Mesendoderm (in vitro differentiated cells): ENCODE measurements around the gene NR0B2.

ENCODE experiments used
- DNase-seq: peaks from one replicate; pipeline ENCODE4 v3.0.0; 2013
- H2AK5ac ChIP-seq: 2 replicates; pipeline ENCODE4 v1.6.1; 2013; ENCODE audit warnings: low read length, inconsistent platforms
- H2BK120ac ChIP-seq: 2 replicates; pipeline ENCODE4 v1.6.1; 2013; ENCODE audit warnings: low read depth, mild to moderate bottlenecking, low read length, moderate library complexity, mixed read lengths
- H2BK15ac ChIP-seq: replicated peaks from 2 replicates; pipeline ENCODE4 v1.6.1; 2013; ENCODE audit warnings: low read depth, mild to moderate bottlenecking, moderate library complexity
- H2BK5ac ChIP-seq: 2 replicates; pipeline ENCODE4 v1.6.1; 2013; ENCODE audit warnings: low read length, inconsistent platforms
- H3K18ac ChIP-seq: 2 replicates; pipeline ENCODE4 v1.6.1; 2013; ENCODE audit warnings: mild to moderate bottlenecking, low read length, mixed read lengths
- H3K23ac ChIP-seq: one replicate; pipeline ENCODE4 v1.6.1; 2013; ENCODE audit warnings: low read length
- H3K27ac ChIP-seq: 2 replicates; pipeline ENCODE4 v1.5.1; 2013; ENCODE audit warnings: low read depth, mild to moderate bottlenecking, inconsistent platforms, low read length, moderate library complexity
- H3K27me3 ChIP-seq: 2 replicates; pipeline ENCODE4 v1.6.1; 2013; ENCODE audit warnings: low read length, control low read depth, mild to moderate bottlenecking, inconsistent platforms; ENCODE audit not compliant: insufficient read depth, poor library complexity
- H3K36me3 ChIP-seq: 2 replicates; pipeline ENCODE4 v1.6.1; 2013; ENCODE audit warnings: low read length, inconsistent platforms; ENCODE audit not compliant: control insufficient read depth, insufficient read depth
- H3K4ac ChIP-seq: one replicate; pipeline ENCODE4 v1.6.1; 2013; ENCODE audit warnings: low read depth, mild to moderate bottlenecking, low read length, moderate library complexity
- H3K4me1 ChIP-seq: 2 replicates; pipeline ENCODE4 v1.6.1; 2013; ENCODE audit warnings: low read depth, low read length, inconsistent platforms; ENCODE audit not compliant: control insufficient read depth
- H3K4me2 ChIP-seq: 2 replicates; pipeline ENCODE4 v1.6.1; 2013; ENCODE audit warnings: low read length
- H3K4me3 ChIP-seq: 2 replicates; pipeline ENCODE4 v1.5.1; 2013; ENCODE audit warnings: mild to moderate bottlenecking, low read length
- H3K56ac ChIP-seq: one replicate; pipeline ENCODE4 v1.6.1; 2013; ENCODE audit warnings: low read length
- H3K79me1 ChIP-seq: 2 replicates; pipeline ENCODE4 v1.6.1; 2013; ENCODE audit warnings: low read length, inconsistent platforms
- H3K79me2 ChIP-seq: 2 replicates; pipeline ENCODE4 v1.6.1; 2013; ENCODE audit warnings: mild to moderate bottlenecking, low read length; ENCODE audit not compliant: control insufficient read depth, insufficient read depth
- H3K9ac ChIP-seq: 2 replicates; pipeline ENCODE4 v1.6.1; 2013; ENCODE audit warnings: low read length, inconsistent platforms
- H4K5ac ChIP-seq: one replicate; pipeline ENCODE4 v1.6.1; 2013; ENCODE audit warnings: low read length
- H4K8ac ChIP-seq: one replicate; pipeline ENCODE4 v1.6.1; 2013; ENCODE audit warnings: low read depth, mild to moderate bottlenecking, control low read depth, low read length, moderate library complexity
- WGBS: extraction: QIAGEN DNeasy Blood & Tissue Kit; methylation state at CpG from one replicate; pipeline ENCODE4 v1.1.7; 2013; ENCODE audit warnings: low lambda C conversion rate, missing lambda C conversion rate; ENCODE audit not compliant: insufficient coverage; ENCODE audit errors: extremely low coverage; 5-methylcytosine and 5-hydroxymethylcytosine counted together

Gene NR0B2

DNA sequence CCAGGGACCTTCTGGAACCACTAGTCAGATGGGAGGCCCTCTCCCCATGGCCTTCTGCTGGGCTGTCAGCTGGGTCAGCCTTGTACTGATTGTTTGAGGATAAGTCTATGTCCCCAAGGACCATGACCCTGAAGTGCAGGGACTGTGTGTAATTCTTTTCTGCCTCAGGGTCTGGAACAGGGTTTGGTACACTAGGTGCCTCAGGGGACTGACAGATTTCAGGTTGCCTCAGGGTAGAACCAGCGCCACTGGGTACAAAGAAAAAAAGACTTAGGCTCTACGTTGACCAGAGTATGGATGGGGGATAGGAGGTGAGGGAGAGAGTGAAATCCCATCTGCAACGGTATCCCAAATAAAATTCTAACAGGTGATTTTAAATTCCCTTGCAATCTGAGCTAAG lies 43.5 kb upstream of the NR0B2 start:
- H3K27me3 ChIP-seq, result no peaks in the 10 kb centered on the region
- no peak for DNase-seq
- H3K56ac ChIP-seq, result no peak overlapping the region
- H2AK5ac ChIP-seq, result no peak overlapping the region
- no peak overlapping the region for H3K4ac ChIP-seq
- H3K27ac ChIP-seq, result no peak overlapping the region
- H3K4me1 ChIP-seq, result no peaks in the 10 kb centered on the region
- H3K36me3 ChIP-seq, result no peaks in the 10 kb centered on the region
- no peak overlapping the region for H4K5ac ChIP-seq
- H3K79me1 ChIP-seq, result no peaks in the 10 kb centered on the region
- no peak overlapping the region for H3K4me2 ChIP-seq
- no peak overlapping the region for H3K23ac ChIP-seq
- WGBS, result no CpG with 5 or more reads among the region's 3 CpGs
- no peak overlapping the region for H3K4me3 ChIP-seq
- no peak overlapping the region for H2BK15ac ChIP-seq
- H3K18ac ChIP-seq, result no peak overlapping the region
- H4K8ac ChIP-seq, result no peak overlapping the region
- no peak overlapping the region for H3K9ac ChIP-seq
- no peak overlapping the region for H2BK5ac ChIP-seq
- H3K79me2 ChIP-seq, result peaks cover 1% of the 10 kb centered on the region
- H2BK120ac ChIP-seq, result no peak overlapping the region

DNA sequence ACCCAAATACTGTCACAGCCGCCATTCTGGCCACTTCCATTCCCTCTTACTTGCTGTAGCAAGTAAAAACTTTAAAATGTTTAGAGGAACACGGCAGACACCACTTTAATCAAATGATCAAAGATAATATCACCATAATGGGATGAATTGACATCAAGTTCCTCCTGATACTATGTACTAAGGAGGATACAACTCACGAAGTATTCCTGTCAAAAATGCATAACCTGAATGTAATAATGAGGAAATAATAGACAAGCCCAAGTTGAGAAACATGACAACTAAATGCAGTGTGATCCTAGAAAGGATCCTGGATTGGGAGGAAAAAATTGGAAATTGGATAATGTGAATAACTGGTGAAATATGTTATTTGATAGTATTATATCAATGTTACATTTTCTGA lies 42.5 kb upstream of the NR0B2 start:
- H3K4me2 ChIP-seq, result no peak overlapping the region
- H2BK120ac ChIP-seq, result no peak overlapping the region
- no peak overlapping the region for H3K9ac ChIP-seq
- H3K27me3 ChIP-seq, result no peaks in the 10 kb centered on the region
- H3K4ac ChIP-seq, result no peak overlapping the region
- H2AK5ac ChIP-seq, result no peak overlapping the region
- no peak overlapping the region for H3K4me3 ChIP-seq
- no peaks in the 10 kb centered on the region for H3K79me1 ChIP-seq
- H2BK15ac ChIP-seq, result no peak overlapping the region
- no peaks in the 10 kb centered on the region for H3K36me3 ChIP-seq
- H3K56ac ChIP-seq, result no peak overlapping the region
- H3K27ac ChIP-seq, result no peak overlapping the region
- no peak overlapping the region for H4K5ac ChIP-seq
- no peak overlapping the region for H3K23ac ChIP-seq
- DNase-seq, result no peak
- H3K4me1 ChIP-seq, result no peaks in the 10 kb centered on the region
- H4K8ac ChIP-seq, result no peak overlapping the region
- no peak overlapping the region for H2BK5ac ChIP-seq
- no peak overlapping the region for H3K18ac ChIP-seq
- WGBS, result no CpG with 5 or more reads among the region's 3 CpGs
- H3K79me2 ChIP-seq, result peaks cover 1% of the 10 kb centered on the region

DNA sequence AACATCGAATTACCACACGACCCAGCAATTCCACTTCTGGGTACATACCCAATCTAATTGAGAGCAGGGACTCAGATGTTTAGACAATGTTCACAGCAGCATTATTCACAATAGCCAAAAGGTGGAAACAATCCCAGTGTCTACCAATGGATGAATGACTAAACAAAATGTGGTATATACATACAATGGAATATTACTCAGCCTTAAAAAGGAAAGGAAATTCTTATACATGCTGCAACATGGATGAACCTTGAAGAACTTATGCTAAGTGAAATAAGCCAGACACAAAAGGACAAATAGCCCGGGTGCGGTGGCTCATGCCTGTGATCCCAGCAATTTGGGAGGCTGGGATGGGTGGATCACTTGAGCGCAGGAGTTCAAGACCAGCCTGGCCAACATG lies 39.6 kb upstream of the NR0B2 start:
- no peak overlapping the region for H3K27ac ChIP-seq
- no peak overlapping the region for H2AK5ac ChIP-seq
- no peaks in the 10 kb centered on the region for H3K79me1 ChIP-seq
- H2BK120ac ChIP-seq, result no peak overlapping the region
- no peak for DNase-seq
- no peak overlapping the region for H2BK5ac ChIP-seq
- H3K56ac ChIP-seq, result no peak overlapping the region
- H3K4me2 ChIP-seq, result no peak overlapping the region
- no peak overlapping the region for H3K4ac ChIP-seq
- H3K4me3 ChIP-seq, result no peak overlapping the region
- no CpG with 5 or more reads among the region's 5 CpGs for WGBS
- no peak overlapping the region for H2BK15ac ChIP-seq
- no peak overlapping the region for H4K8ac ChIP-seq
- no peak overlapping the region for H3K23ac ChIP-seq
- no peaks in the 10 kb centered on the region for H3K36me3 ChIP-seq
- H3K4me1 ChIP-seq, result no peaks in the 10 kb centered on the region
- no peaks in the 10 kb centered on the region for H3K79me2 ChIP-seq
- H4K5ac ChIP-seq, result no peak overlapping the region
- no peaks in the 10 kb centered on the region for H3K27me3 ChIP-seq
- H3K18ac ChIP-seq, result no peak overlapping the region
- no peak overlapping the region for H3K9ac ChIP-seq

DNA sequence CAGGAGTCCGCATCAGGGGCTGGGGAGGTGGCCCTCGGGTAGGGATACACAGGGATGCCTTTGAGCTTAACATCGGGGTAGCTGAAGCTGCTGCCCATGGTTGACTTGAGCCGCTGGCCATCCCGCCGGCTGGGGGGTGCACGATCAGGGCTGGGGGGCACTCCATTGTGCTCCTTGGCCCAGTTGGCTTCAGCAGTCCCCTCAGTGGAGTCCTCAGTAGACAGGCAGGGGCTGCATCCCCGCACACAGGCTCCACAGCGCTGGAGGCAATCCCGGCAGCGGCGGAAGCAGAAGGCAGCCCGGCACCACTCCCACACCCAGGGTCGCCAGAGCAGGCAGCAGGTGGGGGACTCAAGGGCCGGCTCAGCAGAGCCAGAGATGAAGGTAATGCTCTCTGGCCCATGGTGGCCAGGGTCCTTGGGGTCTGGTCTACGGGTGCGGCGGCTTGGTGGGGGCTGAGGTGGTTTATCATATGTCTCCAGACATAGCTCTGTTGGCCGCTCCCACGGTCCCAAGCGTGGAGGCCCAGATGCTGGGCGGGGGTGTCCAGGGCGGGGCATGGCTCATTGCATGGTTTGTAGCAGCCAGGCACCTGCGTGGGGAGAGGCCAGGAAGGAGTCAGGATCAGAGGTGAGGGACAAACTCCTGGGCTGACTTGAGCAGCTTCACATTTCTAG lies 38.2 kb upstream of the NR0B2 start:
- H4K5ac ChIP-seq, result no peak overlapping the region
- no peak overlapping the region for H4K8ac ChIP-seq
- H3K56ac ChIP-seq, result no peak overlapping the region
- H3K79me1 ChIP-seq, result no peaks in the 10 kb centered on the region
- no peak overlapping the region for H3K9ac ChIP-seq
- no peaks in the 10 kb centered on the region for H3K27me3 ChIP-seq
- H3K23ac ChIP-seq, result no peak overlapping the region
- H2BK5ac ChIP-seq, result no peak overlapping the region
- H3K4ac ChIP-seq, result no peak overlapping the region
- no peak overlapping the region for H3K4me2 ChIP-seq
- no peak overlapping the region for H3K18ac ChIP-seq
- no peak overlapping the region for H3K4me3 ChIP-seq
- no peak overlapping the region for H3K27ac ChIP-seq
- WGBS, result no CpG with 5 or more reads among the region's 24 CpGs
- H3K79me2 ChIP-seq, result no peaks in the 10 kb centered on the region
- H2AK5ac ChIP-seq, result no peak overlapping the region
- H2BK120ac ChIP-seq, result no peak overlapping the region
- no peak overlapping the region for H2BK15ac ChIP-seq
- H3K4me1 ChIP-seq, result no peaks in the 10 kb centered on the region
- no peaks in the 10 kb centered on the region for H3K36me3 ChIP-seq
- DNase-seq, result no peak

DNA sequence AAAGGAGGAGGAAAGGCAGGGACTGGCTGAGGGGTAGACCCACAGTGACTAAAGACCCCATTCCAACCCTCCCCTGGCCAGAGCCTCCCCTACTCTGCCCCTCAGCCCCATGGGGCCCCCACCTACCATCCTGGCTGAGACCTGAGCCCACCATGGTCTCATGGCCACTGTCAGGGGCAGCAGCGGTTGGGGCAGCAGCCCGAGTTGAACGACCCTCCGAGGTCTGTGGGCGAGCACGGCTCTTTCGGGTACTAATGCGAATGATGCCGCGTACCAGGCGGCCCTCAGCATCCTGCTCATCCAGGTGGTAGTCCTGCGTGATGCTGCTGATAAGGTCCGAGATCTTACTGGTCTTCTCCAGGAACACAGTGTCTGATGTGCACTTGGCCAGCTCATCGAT lies 37.4 kb upstream of the NR0B2 start:
- Histone ChIP-seq H3K9ac (no peak overlapping the region), H4K5ac (no peak overlapping the region), H3K79me2 (no peaks in the 10 kb centered on the region), H3K4me3 (no peak overlapping the region), H3K36me3 (peaks cover 2% of the 10 kb centered on the region), H2BK5ac (no peak overlapping the region), H3K18ac (no peak overlapping the region), H3K79me1 (no peaks in the 10 kb centered on the region), H3K23ac (no peak overlapping the region), H4K8ac (no peak overlapping the region), H3K27me3 (no peaks in the 10 kb centered on the region), H3K4me1 (no peaks in the 10 kb centered on the region), H2AK5ac (no peak overlapping the region), H3K4me2 (no peak overlapping the region), H3K56ac (no peak overlapping the region), H3K4ac (no peak overlapping the region), H3K27ac (no peak overlapping the region), H2BK120ac (no peak overlapping the region), H2BK15ac (no peak overlapping the region)
- no peak for DNase-seq
- WGBS, result no CpG with 5 or more reads among the region's 14 CpGs

DNA sequence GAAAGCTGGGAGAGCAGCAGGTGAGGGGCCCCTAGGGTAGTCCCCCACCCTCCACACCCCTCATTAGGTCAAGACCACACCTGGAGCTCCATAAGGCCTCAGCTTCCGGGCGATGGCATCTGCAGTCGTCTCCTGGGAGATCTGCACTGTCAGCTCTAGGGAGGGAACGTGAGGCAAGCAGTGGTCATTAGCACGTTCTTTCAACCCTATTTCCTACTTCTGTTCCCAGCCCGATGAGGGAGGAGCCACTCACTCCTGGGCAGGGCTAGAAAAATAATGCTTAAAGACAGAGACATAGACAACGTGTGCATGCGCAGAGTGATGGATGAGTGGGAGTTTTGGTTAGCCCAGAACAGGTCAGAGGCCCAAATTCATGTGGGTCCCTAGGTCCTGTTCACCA lies 36.8 kb upstream of the NR0B2 start:
- H3K27ac ChIP-seq, result no peak overlapping the region
- H3K23ac ChIP-seq, result no peak overlapping the region
- H2BK15ac ChIP-seq, result no peak overlapping the region
- H2BK120ac ChIP-seq, result no peak overlapping the region
- WGBS, result no CpG with 5 or more reads among the region's 8 CpGs
- H3K4ac ChIP-seq, result no peak overlapping the region
- no peak overlapping the region for H3K4me2 ChIP-seq
- no peak overlapping the region for H3K56ac ChIP-seq
- H3K79me2 ChIP-seq, result no peaks in the 10 kb centered on the region
- H2BK5ac ChIP-seq, result no peak overlapping the region
- no peak overlapping the region for H4K8ac ChIP-seq
- H3K18ac ChIP-seq, result no peak overlapping the region
- no peak overlapping the region for H2AK5ac ChIP-seq
- H3K4me3 ChIP-seq, result no peak overlapping the region
- H3K4me1 ChIP-seq, result no peaks in the 10 kb centered on the region
- H3K36me3 ChIP-seq, result peaks cover 7% of the 10 kb centered on the region
- no peaks in the 10 kb centered on the region for H3K79me1 ChIP-seq
- H3K9ac ChIP-seq, result no peak overlapping the region
- no peaks in the 10 kb centered on the region for H3K27me3 ChIP-seq
- DNase-seq, result no peak
- H4K5ac ChIP-seq, result no peak overlapping the region
